OCI-LY3 (cell line): ENCODE data around the gene LRP1B.

Source experiments
- CTCF ChIP-seq: fragments of 200-600, 300-600 bp; sonication (generic); IDR thresholded peaks from 2 replicates; pipeline ENCODE4 v1.5.1; 2014; ENCODE audit warnings: antibody characterized with exemption, low read length, low read depth
- EZH2phosphoT487 ChIP-seq: fragments of 200-600 bp; shearing (Covaris generic); IDR thresholded peaks from 2 replicates; pipeline ENCODE4 v1.6.1; 2018; ENCODE audit warnings: antibody characterized with exemption, mixed run types, low read depth

- no peak for TF ChIP-seq CTCF
- no peak for TF ChIP-seq EZH2phosphoT487
Measured at GRCh38 chr2:141199711-141200110, 931.1 kb downstream of the LRP1B start.
